Measurements from ENCODE around the gene DUSP12.
"Not testable (repeated sequence)": the region's sequence is repeated elsewhere in the genome, so short reads cannot be mapped to it uniquely, and the experiment has no call there.

DNA sequence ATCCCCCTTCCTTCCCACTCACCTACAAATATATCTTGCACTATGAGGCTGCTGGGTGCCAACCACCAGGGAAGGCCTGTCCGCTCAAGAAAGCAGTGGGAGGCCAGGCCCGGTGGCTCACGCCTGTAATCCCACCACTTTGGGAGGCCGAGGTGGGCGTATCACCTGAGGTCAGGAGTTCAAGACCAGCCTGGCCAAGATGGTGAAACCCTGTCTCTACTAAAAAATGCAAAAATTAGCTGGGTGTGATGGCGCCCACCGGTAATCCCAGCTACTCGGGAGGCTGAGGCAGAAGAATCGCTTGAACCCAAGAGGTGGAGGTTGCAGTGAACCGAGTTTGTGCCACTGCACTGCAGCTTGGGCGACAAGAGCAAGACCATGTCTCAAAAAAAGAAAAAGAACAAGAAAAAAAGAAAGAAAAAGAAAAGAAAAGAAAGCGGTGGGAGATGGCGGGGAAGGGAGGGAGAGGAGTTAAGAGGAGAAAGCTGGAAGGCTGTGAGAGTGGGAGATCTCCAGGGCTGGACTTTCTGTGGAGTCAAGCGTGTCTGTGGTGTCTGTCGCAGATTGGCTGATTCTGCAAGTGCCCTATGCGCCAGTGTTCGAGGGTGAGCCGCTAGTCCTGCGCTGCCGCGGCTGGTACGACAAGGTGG is 24.2 kb upstream of the DUSP12 start:
- not testable (repeated sequence) for TF ChIP-seq POLR2A (IDR thresholded peaks at IDR 0.05; ENCODE audit: extremely low read depth, insufficient read length); CTCF (IDR thresholded peaks at IDR 0.05; ENCODE audit: low read depth, low read length)
